ENCODE results near the gene COG5. TPM values are rescaled to one million over a fixed set of nuclear protein-coding genes. Genes with fewer than 3 reads are reported as not detected.
"Not testable (repeated sequence)": the region's sequence is repeated elsewhere in the genome, so short reads cannot be mapped to it uniquely, and the experiment has no call there.

The COG5 gene
- total RNA-seq, 2 experiments from 2014 or later, result 40.9 to 60.2 TPM

DNA sequence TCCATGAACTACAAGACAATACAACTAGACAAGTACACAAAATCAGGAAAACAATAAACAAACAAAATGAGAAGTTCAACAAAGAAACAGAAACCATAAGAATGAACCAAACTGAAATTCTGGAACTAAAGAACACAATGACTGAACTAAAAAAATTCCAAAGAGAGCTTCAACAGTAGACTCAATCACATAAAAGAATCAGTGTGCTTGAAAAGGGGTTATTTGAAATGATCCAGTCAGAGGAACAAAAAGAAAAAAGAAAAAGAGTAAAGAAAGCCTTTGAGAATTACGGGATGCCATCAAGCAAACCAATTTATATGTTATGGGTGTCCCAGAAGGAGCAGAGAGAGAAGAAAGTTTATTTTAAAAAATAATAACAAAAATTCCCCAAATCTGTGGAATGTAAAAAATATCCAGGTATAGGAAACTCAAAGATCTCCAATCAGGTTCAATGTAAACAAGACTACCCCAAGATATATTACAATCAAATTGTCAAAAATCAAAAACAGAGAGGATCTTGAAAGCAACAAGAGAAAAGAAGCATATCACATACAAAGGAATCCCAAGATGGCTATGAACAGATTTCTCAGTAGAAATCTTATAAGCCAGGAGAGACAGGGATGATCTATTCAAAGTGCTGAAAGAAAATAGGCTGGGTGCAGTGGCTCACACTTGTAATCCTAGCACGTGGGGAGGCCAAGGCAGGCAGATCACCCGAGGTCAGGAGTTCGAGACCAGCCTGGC is 18.7 kb downstream of the COG5 start:
- Histone ChIP-seq H3K4me2 (ENCODE audit: low read length) (no peak overlapping the region), H3K9me3 (ENCODE audit: low read length) (peaks cover 12% of the 10 kb centered on the region; the same call in 1 of the 2 replicates), H4K20me1 (ENCODE audit: insufficient read depth, low read length) (no peaks in the 10 kb centered on the region), H3K4me1 (ENCODE audit: insufficient read depth, low read length, poor library complexity, severe bottlenecking) (no peaks in the 10 kb centered on the region), H3K27ac (ENCODE audit: low read depth, low read length, poor library complexity, severe bottlenecking) (no peak overlapping the region), H3K9me2 (ENCODE audit: insufficient read depth, low read length) (no peaks in the 10 kb centered on the region), H3K4me3 (ENCODE audit: low read depth, low read length, poor library complexity, severe bottlenecking) (no peak overlapping the region), H3K36me3 (ENCODE audit: insufficient read depth, low read length) (peaks cover 79% of the 10 kb centered on the region), H3K79me2 (ENCODE audit: insufficient read depth, low read depth, low read length) (no peaks in the 10 kb centered on the region), H2AFZ (ENCODE audit: low read length) (no peak overlapping the region)
- TF ChIP-seq EZH2phosphoT487 (IDR thresholded peaks at IDR 0.05; ENCODE audit: borderline replicate concordance, low read depth, low read length), result no peak
- TF ChIP-seq, protein P1, sequence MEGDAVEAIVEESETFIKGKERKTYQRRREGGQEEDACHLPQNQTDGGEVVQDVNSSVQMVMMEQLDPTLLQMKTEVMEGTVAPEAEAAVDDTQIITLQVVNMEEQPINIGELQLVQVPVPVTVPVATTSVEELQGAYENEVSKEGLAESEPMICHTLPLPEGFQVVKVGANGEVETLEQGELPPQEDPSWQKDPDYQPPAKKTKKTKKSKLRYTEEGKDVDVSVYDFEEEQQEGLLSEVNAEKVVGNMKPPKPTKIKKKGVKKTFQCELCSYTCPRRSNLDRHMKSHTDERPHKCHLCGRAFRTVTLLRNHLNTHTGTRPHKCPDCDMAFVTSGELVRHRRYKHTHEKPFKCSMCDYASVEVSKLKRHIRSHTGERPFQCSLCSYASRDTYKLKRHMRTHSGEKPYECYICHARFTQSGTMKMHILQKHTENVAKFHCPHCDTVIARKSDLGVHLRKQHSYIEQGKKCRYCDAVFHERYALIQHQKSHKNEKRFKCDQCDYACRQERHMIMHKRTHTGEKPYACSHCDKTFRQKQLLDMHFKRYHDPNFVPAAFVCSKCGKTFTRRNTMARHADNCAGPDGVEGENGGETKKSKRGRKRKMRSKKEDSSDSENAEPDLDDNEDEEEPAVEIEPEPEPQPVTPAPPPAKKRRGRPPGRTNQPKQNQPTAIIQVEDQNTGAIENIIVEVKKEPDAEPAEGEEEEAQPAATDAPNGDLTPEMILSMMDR (conservative IDR thresholded peaks at IDR 0.05; ENCODE audit: low read length), result no peak
- intact Hi-C loops (cut with micrococcal nuclease; ENCODE audit: unreplicated experiment), result no loop called here
- ChIA-PET POLR2A (no interaction called here), CTCF (ENCODE audit: unreplicated experiment) (no interaction called here)
- DNase-seq (ENCODE audit: low spot score), result no peak
- BruUV-seq (replicated peaks), result no TSS peak

DNA sequence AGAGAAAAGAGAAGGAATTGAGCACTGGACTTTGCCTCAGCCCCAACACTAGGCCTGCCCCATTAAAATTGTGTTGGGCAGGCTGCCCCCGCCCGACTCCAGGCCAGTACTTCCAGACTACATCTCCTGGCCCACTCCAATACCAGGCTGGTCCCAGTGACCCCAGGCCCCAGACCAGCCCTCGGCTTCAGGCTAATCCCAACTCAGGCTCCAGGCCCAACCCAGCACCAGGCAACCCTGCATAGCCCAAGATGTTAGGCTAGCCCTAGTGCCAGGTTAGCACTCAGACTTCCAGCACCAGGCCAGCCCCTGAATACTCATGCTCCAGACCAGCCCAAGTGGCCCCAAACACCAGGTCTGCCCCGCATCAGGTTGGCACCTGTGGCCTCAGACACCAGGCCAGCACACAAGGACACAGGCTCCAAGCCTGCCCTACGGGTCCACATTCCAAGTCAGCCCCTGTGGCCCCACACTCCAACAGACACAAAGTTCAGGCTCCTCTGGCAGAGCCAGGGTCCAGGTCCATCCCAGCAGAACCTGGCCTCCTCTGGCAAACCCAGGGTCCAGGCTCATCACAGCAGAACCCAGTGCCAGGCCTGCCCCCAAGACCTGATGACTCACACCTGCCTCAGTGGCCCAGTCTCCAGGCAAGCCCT is 20.3 kb downstream of the COG5 start:
- no peaks in the 10 kb centered on the region for H4K20me1 ChIP-seq (ENCODE audit: insufficient read depth, low read length)
- BruUV-seq (replicated peaks), result no TSS peak
- no peak overlapping the region for H2AFZ ChIP-seq (ENCODE audit: low read length)
- H3K9me2 ChIP-seq (ENCODE audit: insufficient read depth, low read length), result no peaks in the 10 kb centered on the region
- POLR2A ChIA-PET, result no interaction called here
- no peak overlapping the region for H3K4me3 ChIP-seq (ENCODE audit: low read depth, low read length, poor library complexity, severe bottlenecking)
- TF ChIP-seq, protein P1 (conservative IDR thresholded peaks at IDR 0.05; ENCODE audit: low read length), result no peak
- no peak for TF ChIP-seq EZH2phosphoT487 (IDR thresholded peaks at IDR 0.05; ENCODE audit: borderline replicate concordance, low read depth, low read length)
- DNase-seq (ENCODE audit: low spot score), result no peak
- H3K36me3 ChIP-seq (ENCODE audit: insufficient read depth, low read length), result peaks cover 77% of the 10 kb centered on the region
- intact Hi-C loops (cut with micrococcal nuclease; ENCODE audit: unreplicated experiment), result no loop called here
- no peaks in the 10 kb centered on the region for H3K4me1 ChIP-seq (ENCODE audit: insufficient read depth, low read length, poor library complexity, severe bottlenecking)
- H3K4me2 ChIP-seq (ENCODE audit: low read length), result no peak overlapping the region
- peaks cover 12% of the 10 kb centered on the region; the same call in 1 of the 2 replicates for H3K9me3 ChIP-seq (ENCODE audit: low read length)
- CTCF ChIA-PET (ENCODE audit: unreplicated experiment), result no interaction called here
- no peak overlapping the region for H3K27ac ChIP-seq (ENCODE audit: low read depth, low read length, poor library complexity, severe bottlenecking)
- no peaks in the 10 kb centered on the region for H3K79me2 ChIP-seq (ENCODE audit: insufficient read depth, low read depth, low read length)

DNA sequence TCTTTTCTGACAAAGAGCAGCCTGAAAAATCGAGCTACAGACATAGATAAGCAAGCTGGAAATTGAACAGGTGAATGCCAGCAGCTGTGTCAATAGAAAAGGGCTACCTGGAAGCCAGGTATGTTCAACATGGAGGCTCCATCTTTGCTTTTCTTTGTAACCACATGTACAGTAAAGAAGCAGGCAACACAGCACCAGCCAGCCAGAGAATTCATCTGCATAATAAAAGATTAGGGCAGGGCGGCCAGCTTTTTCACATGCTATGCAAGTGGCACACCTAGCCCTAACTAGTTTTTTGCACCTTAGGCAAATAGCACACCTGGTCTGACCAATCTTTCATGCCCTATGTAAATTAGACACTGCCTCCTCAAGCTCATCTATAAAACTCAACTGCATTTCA is 25.7 kb downstream of the COG5 start:
- Histone ChIP-seq H3K36me3 (ENCODE audit: insufficient read depth, low read length) (peaks cover 29% of the 10 kb centered on the region), H4K20me1 (ENCODE audit: insufficient read depth, low read length) (no peaks in the 10 kb centered on the region), H3K79me2 (ENCODE audit: insufficient read depth, low read depth, low read length) (no peaks in the 10 kb centered on the region), H3K9me3 (ENCODE audit: low read length) (no peaks in the 10 kb centered on the region; the same call in 1 of the 2 replicates), H3K27ac (ENCODE audit: low read depth, low read length, poor library complexity, severe bottlenecking) (no peak overlapping the region), H2AFZ (ENCODE audit: low read length) (no peak overlapping the region), H3K4me1 (ENCODE audit: insufficient read depth, low read length, poor library complexity, severe bottlenecking) (no peaks in the 10 kb centered on the region), H3K4me3 (ENCODE audit: low read depth, low read length, poor library complexity, severe bottlenecking) (no peak overlapping the region), H3K4me2 (ENCODE audit: low read length) (no peak overlapping the region), H3K9me2 (ENCODE audit: insufficient read depth, low read length) (no peaks in the 10 kb centered on the region)
- no peak for DNase-seq (ENCODE audit: low spot score)
- no TSS peak for BruUV-seq (replicated peaks)
- TF ChIP-seq, protein P1 (conservative IDR thresholded peaks at IDR 0.05; ENCODE audit: low read length), result no peak
- TF ChIP-seq EZH2phosphoT487 (IDR thresholded peaks at IDR 0.05; ENCODE audit: borderline replicate concordance, low read depth, low read length), result no peak
- POLR2A ChIA-PET, result interaction anchor here (0.6 to 1.0 kb wide), 3 partner anchors 21 to 404 kb away, joined by 3 to 5 read pairs (median 4); no protein-coding TSS in a partner anchor
- intact Hi-C loops (cut with micrococcal nuclease; ENCODE audit: unreplicated experiment), result no loop called here
- CTCF ChIA-PET (ENCODE audit: unreplicated experiment), result no interaction called here

DNA sequence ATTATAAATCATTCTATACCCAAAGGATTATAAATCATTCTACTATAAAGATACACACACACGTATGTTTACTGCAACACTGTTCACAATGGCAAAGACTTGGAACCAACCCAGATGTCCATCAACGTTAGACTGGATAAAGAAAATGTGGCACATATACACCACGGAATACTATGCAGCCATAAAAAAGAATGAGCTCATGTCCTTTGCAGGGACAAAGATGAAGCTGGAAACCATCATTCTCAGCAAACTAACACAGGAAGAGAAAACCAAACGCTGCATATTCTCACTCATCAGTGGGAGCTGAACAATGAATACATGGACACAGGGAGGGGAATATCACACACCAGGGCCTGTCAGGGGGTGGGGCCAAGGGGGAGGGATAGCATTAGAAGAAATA is 26.5 kb downstream of the COG5 start:
- DNase-seq (ENCODE audit: low spot score); BruUV-seq (replicated peaks); H3K9me3 ChIP-seq (ENCODE audit: low read length); H3K79me2 ChIP-seq (ENCODE audit: insufficient read depth, low read depth, low read length); H3K4me1 ChIP-seq (ENCODE audit: insufficient read depth, low read length, poor library complexity, severe bottlenecking); H2AFZ ChIP-seq (ENCODE audit: low read length); H3K4me2 ChIP-seq (ENCODE audit: low read length); H3K4me3 ChIP-seq (ENCODE audit: low read depth, low read length, poor library complexity, severe bottlenecking); H3K27ac ChIP-seq (ENCODE audit: low read depth, low read length, poor library complexity, severe bottlenecking); intact Hi-C loops (cut with micrococcal nuclease; ENCODE audit: unreplicated experiment); H3K9me2 ChIP-seq (ENCODE audit: insufficient read depth, low read length); H4K20me1 ChIP-seq (ENCODE audit: insufficient read depth, low read length); CTCF ChIA-PET (ENCODE audit: unreplicated experiment): not testable (repeated sequence)
- H3K36me3 ChIP-seq (ENCODE audit: insufficient read depth, low read length), result peaks cover 26% of the 10 kb centered on the region
- POLR2A ChIA-PET, result interaction anchor here (1.0 kb wide), 1 partner anchor 61 kb away, joined by 3 read pairs; no protein-coding TSS in a partner anchor

Measured in OCI-LY7 (cell line).